IPS-15b (cell line): Measurements from ENCODE around the gene ATXN2.
A peak's percentile ranks its signal among the peaks of the same experiment; 100 is the strongest.

Source experiments
- H3K27me3 ChIP-seq: one replicate; pipeline ENCODE4 v1.6.1; 2013; ENCODE audit warnings: low read length; ENCODE audit not compliant: control insufficient read depth, insufficient read depth
- H3K36me3 ChIP-seq: one replicate; pipeline ENCODE4 v1.6.1; 2013; ENCODE audit warnings: low read length; ENCODE audit not compliant: control insufficient read depth, insufficient read depth
- H3K4me1 ChIP-seq: one replicate; pipeline ENCODE4 v1.6.1; 2013; ENCODE audit warnings: mild to moderate bottlenecking, low read length; ENCODE audit not compliant: control insufficient read depth, insufficient read depth
- H3K4me3 ChIP-seq: one replicate; pipeline ENCODE4 v1.5.1; 2013; ENCODE audit warnings: low read depth, low read length
- H3K9ac ChIP-seq: one replicate; pipeline ENCODE4 v1.6.1; 2013; ENCODE audit warnings: low read depth, mild to moderate bottlenecking, low read length
- H3K9me3 ChIP-seq: one replicate; pipeline ENCODE4 v1.6.1; 2013; ENCODE audit warnings: mild to moderate bottlenecking, low read length; ENCODE audit not compliant: control insufficient read depth, insufficient read depth

Gene ATXN2

DNA sequence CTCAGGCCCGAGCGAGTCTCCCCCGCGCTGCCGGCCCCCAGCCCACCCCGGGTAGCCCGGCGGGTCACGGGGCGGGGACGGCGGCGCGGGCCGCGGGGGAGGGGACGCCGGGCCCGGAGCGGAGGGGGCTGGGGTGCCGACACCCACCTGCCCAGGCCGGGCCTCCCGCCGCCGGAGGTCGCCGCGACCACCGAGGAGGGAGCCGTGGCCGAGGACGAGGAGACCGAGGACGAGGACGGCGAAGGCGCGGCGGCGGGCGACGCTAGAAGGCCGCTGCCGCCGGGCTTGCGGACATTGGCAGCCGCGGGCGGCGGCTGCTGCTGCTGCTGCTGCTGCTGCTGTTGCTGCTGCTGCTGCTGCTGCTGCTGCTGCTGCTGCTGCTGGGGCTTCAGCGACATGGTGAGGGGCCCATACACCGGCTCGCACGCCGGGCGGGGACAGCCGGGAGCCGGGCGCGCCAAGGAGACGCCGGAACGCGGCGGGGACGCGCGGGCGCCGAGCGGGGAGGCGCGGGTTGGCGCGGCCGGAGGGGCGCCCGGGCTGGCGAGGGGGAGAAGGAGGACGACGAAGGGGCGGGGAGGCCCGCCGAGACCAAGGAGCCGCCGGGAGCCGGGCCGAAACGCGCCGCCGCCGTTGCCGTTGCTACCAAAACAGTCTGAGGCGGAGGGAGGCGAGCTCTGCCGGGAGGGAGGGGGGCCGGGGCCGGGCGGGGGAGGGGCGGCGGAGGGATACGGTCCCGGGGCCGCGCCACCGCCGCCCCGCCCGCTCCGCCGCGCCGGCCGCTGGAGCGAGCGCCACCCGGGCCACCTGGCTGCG is at the start of gene ATXN2:
TSS of gene ATXN2 (minus strand) at position 679 of the 816 bp plus-strand sequence. CDS start at position 398, 281 bp downstream.
- Histone ChIP-seq H3K9ac (peak within 1 kb of the TSS; percentile 85), H3K4me3 (peak within 1 kb of the TSS; percentile 88), H3K36me3 (no peaks in the 10 kb centered on the region), H3K4me1 (peaks cover 11% of the 10 kb centered on the region), H3K27me3 (no peaks in the 10 kb centered on the region), H3K9me3 (no peaks in the 10 kb centered on the region)

DNA sequence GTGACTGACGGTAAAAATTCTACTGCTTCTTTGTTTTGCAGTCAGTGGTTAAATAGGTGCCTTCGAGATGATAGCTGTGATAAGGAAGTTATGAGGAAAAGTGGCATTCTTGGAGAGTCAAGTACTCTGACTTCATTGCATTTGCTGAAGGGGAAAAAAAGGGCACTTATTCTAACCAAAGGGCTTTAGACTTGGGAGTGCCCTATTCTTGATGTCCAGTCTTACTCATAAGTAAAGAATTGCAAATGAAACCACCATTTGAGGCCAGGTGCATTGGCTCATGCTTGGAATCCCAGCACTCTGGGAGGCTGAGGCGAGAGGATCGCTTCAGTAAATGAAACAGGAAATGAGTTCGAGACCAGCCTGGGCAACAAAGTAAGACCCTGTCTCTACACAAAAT is 46.3 kb upstream of the ATXN2 start:
- Histone ChIP-seq H3K4me1 (no peaks in the 10 kb centered on the region), H3K9ac (no peak overlapping the region), H3K4me3 (no peak overlapping the region), H3K9me3 (no peaks in the 10 kb centered on the region), H3K36me3 (peaks cover 19% of the 10 kb centered on the region), H3K27me3 (no peaks in the 10 kb centered on the region)

GRCh38 chr12:111643427-111643826 is 44.3 kb upstream of the ATXN2 start:
- Histone ChIP-seq H3K36me3 (peaks cover 11% of the 10 kb centered on the region), H3K27me3 (no peaks in the 10 kb centered on the region), H3K9me3 (no peaks in the 10 kb centered on the region)

GRCh38 chr12:111642681-111643426 is 43.7 kb upstream of the ATXN2 start:
- H3K9me3 ChIP-seq, result no peaks in the 10 kb centered on the region
- no peaks in the 10 kb centered on the region for H3K4me1 ChIP-seq
- no peak overlapping the region for H3K9ac ChIP-seq
- H3K4me3 ChIP-seq, result no peak overlapping the region
- H3K27me3 ChIP-seq, result no peaks in the 10 kb centered on the region
- H3K36me3 ChIP-seq, result peaks cover 11% of the 10 kb centered on the region

More at GRCh38 chr12:111643427-111643826, 44.3 kb upstream of the ATXN2 start:
- H3K4me3 ChIP-seq, result no peak overlapping the region
- no peaks in the 10 kb centered on the region for H3K4me1 ChIP-seq
- no peak overlapping the region for H3K9ac ChIP-seq

DNA sequence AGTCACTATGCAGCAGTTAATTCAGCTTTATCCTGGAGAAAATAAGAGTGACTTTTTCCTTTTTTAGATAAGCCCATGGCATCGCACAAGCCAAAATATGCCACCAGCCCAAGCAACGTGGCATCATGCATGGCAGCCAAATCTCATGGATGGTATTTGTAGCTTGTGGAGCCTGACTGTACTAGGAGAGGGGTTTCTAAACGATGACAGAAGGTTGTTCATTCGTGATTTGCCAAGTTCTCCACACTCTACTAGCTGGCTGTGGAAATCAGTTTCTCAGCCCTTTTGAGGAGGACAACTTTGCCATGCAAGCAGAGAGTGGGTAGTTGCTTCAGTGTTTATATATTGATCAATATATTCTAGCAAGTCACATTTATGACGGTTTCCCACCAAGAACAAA is 41.4 kb upstream of the ATXN2 start:
- no peaks in the 10 kb centered on the region for H3K9me3 ChIP-seq
- H3K4me3 ChIP-seq, result no peak overlapping the region
- H3K36me3 ChIP-seq, result peaks cover 11% of the 10 kb centered on the region
- H3K4me1 ChIP-seq, result peaks cover 12% of the 10 kb centered on the region
- H3K27me3 ChIP-seq, result no peaks in the 10 kb centered on the region
- no peak overlapping the region for H3K9ac ChIP-seq

- Histone ChIP-seq H3K9me3 (no peaks in the 10 kb centered on the region), H3K9ac (no peak overlapping the region), H3K27me3 (no peaks in the 10 kb centered on the region), H3K4me1 (peaks cover 14% of the 10 kb centered on the region), H3K36me3 (peaks cover 1% of the 10 kb centered on the region), H3K4me3 (no peak overlapping the region)
These were observed 39.4 kb upstream of the ATXN2 start for GRCh38 chr12:111638556-111638955.

DNA sequence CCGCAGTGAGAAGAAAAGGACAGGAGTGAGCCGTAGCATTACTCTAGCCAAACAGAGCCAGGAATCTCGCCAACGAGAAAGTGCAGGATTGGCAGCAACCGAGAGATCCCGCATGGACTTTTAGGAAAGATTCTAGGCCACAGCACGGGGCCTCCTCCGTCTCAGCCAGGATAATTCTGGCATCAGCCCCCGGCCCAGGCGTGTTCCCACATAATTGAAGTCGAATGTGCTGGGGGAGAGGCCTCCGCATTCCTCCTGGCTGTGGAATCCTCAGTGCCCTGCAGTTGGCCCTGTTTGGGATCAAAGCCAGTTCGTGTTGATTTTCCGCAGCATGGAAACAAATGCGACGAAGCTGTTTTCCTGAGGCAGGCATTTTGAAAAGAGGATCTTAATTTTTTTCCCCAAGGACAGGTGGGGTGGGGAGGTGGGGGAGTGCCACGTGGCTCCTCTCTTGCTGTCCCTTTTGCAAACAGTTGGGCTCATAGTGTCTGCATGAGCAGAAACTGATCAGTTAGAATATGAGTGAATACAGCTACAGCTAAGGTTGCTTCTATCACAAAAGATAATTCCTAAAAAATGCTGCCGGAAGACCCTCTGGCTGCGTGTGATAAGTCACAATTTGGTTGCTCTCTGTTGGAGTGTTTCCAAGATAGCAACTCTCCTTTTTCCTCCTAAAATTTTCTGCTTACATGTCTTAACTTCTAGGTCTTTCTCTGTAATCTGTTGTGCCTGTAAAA is 37.3 kb upstream of the ATXN2 start:
- H3K9ac ChIP-seq, result peak overlapping the region; percentile 76
- no peaks in the 10 kb centered on the region for H3K9me3 ChIP-seq
- no peaks in the 10 kb centered on the region for H3K27me3 ChIP-seq
- H3K4me3 ChIP-seq, result no peak overlapping the region
- H3K36me3 ChIP-seq, result no peaks in the 10 kb centered on the region
- H3K4me1 ChIP-seq, result peaks cover 14% of the 10 kb centered on the region

DNA sequence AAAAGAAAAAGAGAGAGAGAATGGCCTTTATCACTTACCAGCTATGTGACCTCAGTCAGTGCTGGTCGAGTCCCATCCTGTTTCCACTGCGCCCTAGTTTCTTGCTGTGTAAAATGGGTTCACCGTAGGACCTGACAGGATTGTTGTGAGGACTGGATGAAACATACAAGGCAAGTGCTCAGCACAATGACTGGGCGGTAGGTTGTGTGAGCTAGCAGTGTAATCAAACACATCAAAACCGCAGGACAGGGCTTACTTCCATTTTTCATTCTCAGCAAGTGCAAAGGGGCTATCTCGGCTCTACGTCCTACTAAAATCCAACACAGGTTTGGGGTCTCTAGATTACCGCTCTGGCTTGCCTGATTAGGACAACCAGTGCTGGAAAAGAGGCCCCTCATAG is 36.4 kb upstream of the ATXN2 start:
- Histone ChIP-seq H3K9ac (peak overlapping the region; percentile 76), H3K36me3 (no peaks in the 10 kb centered on the region), H3K27me3 (no peaks in the 10 kb centered on the region), H3K4me3 (no peak overlapping the region), H3K9me3 (no peaks in the 10 kb centered on the region), H3K4me1 (peaks cover 14% of the 10 kb centered on the region)

DNA sequence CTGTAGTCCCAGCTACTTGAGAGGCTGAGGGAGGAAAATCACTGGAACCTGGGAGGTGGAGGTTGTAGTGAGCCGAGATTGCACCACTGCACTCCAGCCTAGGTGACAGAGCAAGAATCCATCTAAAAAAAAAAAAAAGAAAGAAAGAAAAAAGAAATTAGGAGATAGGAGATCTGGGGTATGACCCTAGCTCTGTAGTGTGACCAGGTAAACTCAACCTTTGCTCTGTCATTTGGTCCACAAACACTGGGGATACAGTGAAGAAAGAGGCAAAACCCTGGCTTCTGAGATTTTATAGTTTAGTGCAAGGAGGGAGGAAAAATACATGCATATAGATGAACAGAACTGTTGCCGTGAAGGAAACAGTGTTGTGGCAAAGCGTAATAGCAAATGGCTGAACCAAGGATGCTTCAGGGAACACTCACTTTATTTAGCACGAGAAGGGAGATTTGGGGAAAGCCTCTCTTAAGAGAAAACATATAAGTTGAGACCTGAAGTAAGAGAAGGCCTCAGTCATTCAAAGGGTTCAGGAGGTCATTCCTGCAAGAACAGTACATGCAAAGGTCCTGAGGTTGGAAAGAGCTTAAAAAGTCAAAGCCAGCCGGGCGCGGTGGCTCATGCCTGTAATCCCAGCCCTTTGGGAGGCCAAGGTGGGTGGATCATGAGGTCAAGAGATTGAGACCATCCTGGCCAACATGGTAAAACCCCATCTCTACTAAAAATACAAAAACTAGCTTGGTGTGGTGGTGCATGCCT is 29.6 kb upstream of the ATXN2 start:
- Histone ChIP-seq H3K4me1 (no peaks in the 10 kb centered on the region), H3K9me3 (no peaks in the 10 kb centered on the region), H3K36me3 (no peaks in the 10 kb centered on the region), H3K27me3 (no peaks in the 10 kb centered on the region), H3K4me3 (no peak overlapping the region), H3K9ac (no peak overlapping the region)

DNA sequence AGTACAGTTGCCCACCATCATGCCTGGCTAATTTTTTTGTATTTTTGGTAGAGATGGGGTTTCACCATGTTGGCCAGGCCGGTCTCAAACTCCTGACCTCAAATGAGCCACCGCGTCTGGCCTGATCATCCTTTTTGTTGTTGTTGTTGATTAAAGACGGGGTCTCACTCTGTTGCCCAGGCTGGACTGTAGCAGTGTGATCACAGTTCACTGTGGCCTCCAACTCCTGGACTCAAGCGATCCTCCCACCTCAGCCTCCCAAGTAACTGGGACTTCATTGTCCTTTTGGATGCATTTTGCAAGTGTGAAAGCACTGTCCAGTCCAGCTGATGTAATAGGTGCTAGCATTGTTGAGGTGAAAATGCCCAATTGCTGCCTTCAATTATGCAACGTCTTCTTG is 27.1 kb upstream of the ATXN2 start:
- H3K9ac ChIP-seq, result no peak overlapping the region
- no peaks in the 10 kb centered on the region for H3K27me3 ChIP-seq
- H3K4me1 ChIP-seq, result no peaks in the 10 kb centered on the region
- H3K4me3 ChIP-seq, result no peak overlapping the region
- no peaks in the 10 kb centered on the region for H3K36me3 ChIP-seq
- no peaks in the 10 kb centered on the region for H3K9me3 ChIP-seq

DNA sequence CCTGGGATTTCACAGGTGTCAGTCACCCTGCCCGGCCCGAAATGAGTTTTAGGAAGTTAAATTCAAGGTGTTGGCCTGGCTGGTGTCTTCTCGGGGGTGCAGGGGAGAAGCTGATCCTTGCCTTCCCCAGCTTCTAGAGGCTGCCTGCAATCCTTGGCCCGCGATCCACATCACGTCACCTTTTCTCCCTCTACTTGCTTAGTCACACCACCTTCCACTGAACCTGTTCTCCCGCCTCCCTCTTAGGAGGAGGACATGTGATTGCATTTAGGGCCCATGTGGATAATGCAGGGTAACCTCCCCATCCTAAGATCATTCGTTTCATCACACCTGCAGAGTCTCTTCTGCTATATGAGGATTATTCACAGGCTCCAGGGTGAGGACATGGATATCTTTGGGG is 25.4 kb upstream of the ATXN2 start:
- Histone ChIP-seq H3K4me3 (no peak overlapping the region), H3K36me3 (no peaks in the 10 kb centered on the region), H3K9me3 (no peaks in the 10 kb centered on the region), H3K9ac (no peak overlapping the region), H3K4me1 (no peaks in the 10 kb centered on the region), H3K27me3 (no peaks in the 10 kb centered on the region)
